IMR-90 (cell line): Measurements from ENCODE around the gene FGFBP2. TPM values are rescaled to one million over a fixed set of nuclear protein-coding genes. Genes with fewer than 3 reads are reported as not detected.

Experiments
- ATAC-seq: fragments of 200-7000 bp; cut with Tn5 transposase; 2 replicates; pipeline ENCODE4 v1.9.1; 2020; ENCODE audit warnings: low read depth, mild to moderate bottlenecking, moderate library complexity
- BruUV-seq: library from RNA; stranded (reverse); fragments of 400-500 nt; replicated peaks from 2 replicates; lab custom pipeline; 2021; lab: Mats Ljungman, UMichigan
- CTCF ChIA-PET: fragments of 300-600 bp; formaldehyde crosslinking; extraction: SDS; loops from one replicate; lab custom pipeline; 2021; ENCODE audit warnings: antibody characterized with exemption; lab: Yijun Ruan, JAX
- POLR2A ChIA-PET: fragments of 300-600 bp; sonication (Branson Sonifier 250); formaldehyde crosslinking; loops from one replicate; lab custom pipeline; 2022; ENCODE audit warnings: antibody characterized with exemption; ENCODE audit not compliant: unreplicated experiment; lab: Charles Lee
- DNase-seq: peaks from one replicate; pipeline ENCODE4 v3.0.0; 2013
- H2AFZ ChIP-seq: replicated peaks from 2 replicates; pipeline ENCODE3; 2013; ENCODE audit warnings: low read length, mild to moderate bottlenecking; ENCODE audit not compliant: poor library complexity
- H2AK5ac ChIP-seq: 2 replicates; pipeline ENCODE4 v1.6.1; 2013; ENCODE audit warnings: low read depth, low read length, inconsistent platforms
- H2AK9ac ChIP-seq: replicated peaks from 2 replicates; pipeline ENCODE3; 2013; ENCODE audit warnings: mild to moderate bottlenecking, low read depth, low read length, moderate library complexity; ENCODE audit not compliant: poor library complexity
- H2BK120ac ChIP-seq: 2 replicates; pipeline ENCODE4 v1.6.1; 2013; ENCODE audit warnings: low read depth, low read length, inconsistent platforms
- H2BK15ac ChIP-seq: 3 replicates; pipeline ENCODE4 v1.6.1; 2013; ENCODE audit warnings: low read depth, low read length, inconsistent platforms
- H2BK20ac ChIP-seq: 2 replicates; pipeline ENCODE4 v1.6.1; 2013; ENCODE audit warnings: low read depth, mild to moderate bottlenecking, inconsistent platforms, low read length, moderate library complexity
- H2BK5ac ChIP-seq: 2 replicates; pipeline ENCODE4 v1.6.1; 2013; ENCODE audit warnings: mild to moderate bottlenecking, low read depth, low read length, inconsistent platforms; ENCODE audit not compliant: poor library complexity, severe bottlenecking
- H3K14ac ChIP-seq: replicated peaks from 2 replicates; pipeline ENCODE4 v1.6.1; 2013; ENCODE audit warnings: low read depth, low read length, inconsistent platforms
- H3K18ac ChIP-seq: 2 replicates; pipeline ENCODE4 v1.6.1; 2013; ENCODE audit warnings: low read depth, low read length, control low read depth
- H3K23ac ChIP-seq: 2 replicates; pipeline ENCODE4 v1.6.1; 2013; ENCODE audit warnings: low read depth, low read length, inconsistent platforms
- H3K27ac ChIP-seq: 2 replicates; pipeline ENCODE4 v1.5.1; 2013; ENCODE audit warnings: mild to moderate bottlenecking, control low read depth, low read length; ENCODE audit not compliant: insufficient read depth
- H3K27me3 ChIP-seq: 2 replicates; pipeline ENCODE4 v1.6.1; 2013; ENCODE audit warnings: low read length; ENCODE audit not compliant: control insufficient read depth, insufficient read depth
- H3K36me3 ChIP-seq: 2 replicates; pipeline ENCODE4 v1.6.1; 2013; ENCODE audit warnings: low read length, mixed read lengths; ENCODE audit not compliant: control insufficient read depth, insufficient read depth
- H3K4ac ChIP-seq: 2 replicates; pipeline ENCODE4 v1.6.1; 2013; ENCODE audit warnings: low read depth, low read length, inconsistent platforms
- H3K4me1 ChIP-seq: 2 replicates; pipeline ENCODE4 v1.6.1; 2013; ENCODE audit warnings: low read length, mixed read lengths; ENCODE audit not compliant: control insufficient read depth, insufficient read depth
- H3K4me2 ChIP-seq: 2 replicates; pipeline ENCODE4 v1.6.1; 2013; ENCODE audit warnings: low read depth, mild to moderate bottlenecking, control low read depth, low read length, moderate library complexity
- H3K4me3 ChIP-seq: 2 replicates; pipeline ENCODE4 v1.5.1; 2013; ENCODE audit warnings: low read depth, mild to moderate bottlenecking, control low read depth, low read length, moderate library complexity; ENCODE audit not compliant: insufficient read depth
- H3K56ac ChIP-seq: 2 replicates; pipeline ENCODE4 v1.6.1; 2013; ENCODE audit warnings: low read length, inconsistent platforms; ENCODE audit not compliant: insufficient read depth; ENCODE audit errors: extremely low read depth
- H3K79me1 ChIP-seq, 2 experiments: 2 replicates each; pipeline ENCODE4 v1.6.1; 2013; ENCODE audit warnings: low read length in 2 of 2, inconsistent platforms in 1 of 2, low read depth in 1 of 2
- H3K9ac ChIP-seq: 2 replicates; pipeline ENCODE4 v1.6.1; 2013; ENCODE audit warnings: low read depth, low read length, control low read depth
- H3K9me1 ChIP-seq: 2 replicates; pipeline ENCODE4 v1.6.1; 2013; ENCODE audit warnings: low read length, inconsistent platforms; ENCODE audit not compliant: insufficient read depth
- H3K9me3 ChIP-seq: 2 replicates; pipeline ENCODE4 v1.6.1; 2013; ENCODE audit warnings: low read length; ENCODE audit not compliant: control insufficient read depth, insufficient read depth
- H4K20me1 ChIP-seq: 2 replicates; pipeline ENCODE4 v1.6.1; 2013; ENCODE audit warnings: low read length, inconsistent platforms; ENCODE audit not compliant: insufficient read depth
- H4K5ac ChIP-seq: 2 replicates; pipeline ENCODE4 v1.6.1; 2013; ENCODE audit warnings: mild to moderate bottlenecking, low read depth, low read length, control low read depth
- H4K8ac ChIP-seq, 2 experiments: 2 replicates each; pipeline ENCODE4 v1.6.1; 2013; ENCODE audit warnings: low read depth in 2 of 2, low read length in 2 of 2, control low read depth in 1 of 2, inconsistent platforms in 1 of 2
- H4K91ac ChIP-seq: 2 replicates; pipeline ENCODE4 v1.6.1; 2013; ENCODE audit warnings: low read depth, low read length, inconsistent platforms; ENCODE audit not compliant: insufficient read depth
- MAFK ChIP-seq: IDR thresholded peaks from 2 replicates; pipeline ENCODE4 v1.6.1; 2012; ENCODE audit warnings: low read depth, low read length, improper control_type of control experiment
- MAZ ChIP-seq: IDR thresholded peaks from 2 replicates; pipeline ENCODE4 v1.6.1; 2012; ENCODE audit warnings: low read depth, mild to moderate bottlenecking, low read length, improper control_type of control experiment, moderate library complexity, borderline replicate concordance
- POLR2A ChIP-seq: IDR thresholded peaks from 2 replicates; pipeline ENCODE4 v1.6.1; 2012; ENCODE audit warnings: mild to moderate bottlenecking, low read depth, low read length
- WGBS, 2 experiments: methylation state at CpG; one replicate each; pipeline versions ENCODE4 v1.1.5 to v1.1.7; 2013; ENCODE audit warnings: missing lambda C conversion rate in 2 of 2; ENCODE audit not compliant: insufficient read length in 1 of 2; ENCODE audit errors: extremely low coverage in 2 of 2; 5-methylcytosine and 5-hydroxymethylcytosine counted together
- dilution Hi-C: fragments of 300-500 bp; cut with HindIII; formaldehyde crosslinking; loops from one replicate; pipeline ENCODE4 v1.14.3; 2018; ENCODE audit warnings: low sequenced_read_pairs; ENCODE audit not compliant: unreplicated experiment
- in situ Hi-C: fragments of 300-500 bp; cut with MboI; formaldehyde crosslinking; loops from 3 replicates; pipeline ENCODE4 v1.14.3; 2019; ENCODE audit warnings: low sequenced_read_pairs, inconsistent platforms, mixed read lengths
- intact Hi-C: fragments of 100-400 bp; cut with micrococcal nuclease; formaldehyde crosslinking; loops from 2 replicates; pipeline ENCODE4 v1.10.0; 2022
- polyA plus RNA-seq, 3 experiments: library from polyadenylated mRNA; depleted of rRNA; stranded (reverse); fragments of >200 nt; gene quantifications; 2 replicates each; pipeline ENCODE4 v1.2.3, GENCODE V29; 2012; ENCODE audit warnings: low replicate concordance in 1 of 3
- total RNA-seq: library from RNA; depleted of rRNA; stranded (reverse); fragments of >200 nt; gene quantifications from 2 replicates; pipeline ENCODE4 v1.2.3, GENCODE V29; 2012

FGFBP2 gene
- total and polyA plus RNA-seq, 2 of the 4 experiments (the other 2 are of a cell fraction), result not detected

DNA sequence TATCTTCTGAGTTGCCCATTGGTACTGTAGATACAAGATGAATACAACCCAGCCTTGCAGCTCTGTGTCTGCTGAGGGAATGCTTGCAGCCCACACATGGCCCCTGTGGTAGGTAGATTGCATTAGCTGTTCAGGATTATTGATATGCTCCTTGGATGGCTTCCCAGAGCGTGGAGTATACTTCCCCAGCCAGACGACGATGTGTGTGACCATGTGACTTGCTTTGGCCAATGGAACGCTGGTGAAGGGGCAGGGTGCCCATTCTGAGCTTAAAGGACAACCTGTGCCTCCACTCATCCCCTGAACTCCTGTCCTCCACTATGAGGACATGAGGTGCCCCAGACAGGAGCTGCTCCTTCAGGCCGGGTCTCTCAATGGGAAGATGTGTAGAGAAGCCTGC is 23.9 kb upstream of the FGFBP2 start:
- Histone ChIP-seq H3K36me3 (no peaks in the 10 kb centered on the region), H4K91ac (no peak overlapping the region), H2AFZ (peak overlapping the region; percentile 4), H3K4me2 (no peak overlapping the region), H2BK120ac (no peak overlapping the region), H3K9me3 (no peaks in the 10 kb centered on the region), H3K56ac (no peak overlapping the region), H3K14ac (no peak overlapping the region), H3K4ac (no peak overlapping the region), H3K4me1 (no peaks in the 10 kb centered on the region), H3K18ac (no peak overlapping the region), H2BK20ac (no peak overlapping the region), H3K27me3 (peaks cover 12% of the 10 kb centered on the region), H4K5ac (no peak overlapping the region), H3K9ac (no peak overlapping the region), H2BK15ac (no peak overlapping the region), H4K20me1 (no peaks in the 10 kb centered on the region), H3K9me1 (0 out of 2 replicates have a peak, but pooled peaks cover 6% of the 10 kb centered on the region), H3K27ac (no peak overlapping the region), H2AK9ac (no peak overlapping the region), H3K23ac (no peak overlapping the region), H4K8ac (no peak overlapping the region), H2BK5ac (no peak overlapping the region), H3K79me1 (no peaks in the 10 kb centered on the region), H3K4me3 (no peak overlapping the region), H2AK5ac (no peak overlapping the region)
- DNase-seq (no peak), ATAC-seq (no peak)
- intact Hi-C loops (no loop called here), in situ Hi-C loops (no loop called here), dilution Hi-C loops (no loop called here)
- TF ChIP-seq MAFK (no peak), MAZ (no peak), POLR2A (no peak)
- BruUV-seq, result no TSS peak
- ChIA-PET POLR2A (no interaction called here), CTCF (no interaction called here)
- WGBS, 2 experiments, result no CpG with 5 or more reads among the region's 5 CpGs
